DMS79 treated with DMSO at 0.1 percent for 48 hours (cell line): ENCODE measurements around the gene GPRASP3.
A peak's percentile ranks its signal among the peaks of the same experiment; 100 is the strongest.

ENCODE experiments used
- DNase-seq: peaks from one replicate; lab custom pipeline; 2025; lab: John Stamatoyannopoulos, UW

Gene GPRASP3

DNA sequence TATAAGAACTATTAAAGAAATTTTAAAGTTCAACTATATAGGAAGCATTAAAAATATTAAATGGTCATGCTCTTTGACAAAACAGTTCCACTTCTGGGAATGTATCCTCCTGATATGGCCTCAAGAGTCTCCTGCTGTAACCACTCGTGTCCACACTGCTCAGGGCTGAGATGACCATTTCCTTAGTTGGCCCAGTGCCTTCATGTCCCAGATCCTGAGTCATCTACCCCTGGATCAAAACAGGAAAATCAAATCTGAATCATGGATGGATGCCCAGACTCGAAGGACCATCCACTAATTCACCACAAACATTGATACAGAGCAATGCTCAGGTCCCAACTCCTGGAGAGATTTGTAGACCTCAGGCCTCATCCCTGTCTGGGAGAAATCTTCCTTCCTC lies 44.7 kb downstream of the GPRASP3 start:
- no peak for DNase-seq

DNA sequence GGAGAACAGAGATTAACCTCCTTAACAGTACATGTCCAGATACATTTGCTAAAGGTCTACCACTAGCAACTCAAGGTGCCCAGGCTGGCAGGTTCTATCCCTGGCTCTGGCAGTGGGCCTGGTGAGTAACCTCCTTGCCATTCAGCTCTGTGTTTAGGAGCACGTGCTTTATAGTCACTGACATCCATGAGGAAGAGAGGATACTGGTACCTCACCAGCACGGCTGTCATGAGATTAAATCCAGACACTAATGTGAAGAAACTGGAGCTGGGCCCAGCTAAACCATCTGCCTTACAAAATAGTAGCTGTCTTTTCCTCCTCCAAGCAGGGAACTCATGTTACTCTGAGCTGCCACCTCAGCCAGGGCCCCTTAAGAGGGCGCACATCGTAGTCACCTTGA lies 45.3 kb downstream of the GPRASP3 start:
- DNase-seq, result no peak

DNA sequence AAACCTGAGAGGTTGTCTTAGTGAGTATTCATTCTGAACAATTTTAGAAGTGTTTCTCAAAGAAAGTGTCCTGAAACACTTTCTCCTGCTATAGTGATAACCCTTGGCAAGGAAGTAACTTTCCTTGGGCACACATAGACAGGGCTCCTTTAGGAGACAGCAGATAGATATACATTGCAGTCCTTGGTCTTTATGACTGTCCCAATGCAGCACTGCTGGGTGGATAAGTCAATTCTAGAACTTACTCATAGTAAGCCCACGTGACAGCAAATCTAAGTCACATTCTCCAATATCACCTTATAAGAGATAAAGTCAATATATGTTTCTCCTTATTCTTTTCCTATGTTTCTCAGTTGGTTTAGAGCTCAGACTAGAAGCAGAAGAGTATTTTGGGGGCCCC lies 46.7 kb downstream of the GPRASP3 start:
- no peak for DNase-seq

DNA sequence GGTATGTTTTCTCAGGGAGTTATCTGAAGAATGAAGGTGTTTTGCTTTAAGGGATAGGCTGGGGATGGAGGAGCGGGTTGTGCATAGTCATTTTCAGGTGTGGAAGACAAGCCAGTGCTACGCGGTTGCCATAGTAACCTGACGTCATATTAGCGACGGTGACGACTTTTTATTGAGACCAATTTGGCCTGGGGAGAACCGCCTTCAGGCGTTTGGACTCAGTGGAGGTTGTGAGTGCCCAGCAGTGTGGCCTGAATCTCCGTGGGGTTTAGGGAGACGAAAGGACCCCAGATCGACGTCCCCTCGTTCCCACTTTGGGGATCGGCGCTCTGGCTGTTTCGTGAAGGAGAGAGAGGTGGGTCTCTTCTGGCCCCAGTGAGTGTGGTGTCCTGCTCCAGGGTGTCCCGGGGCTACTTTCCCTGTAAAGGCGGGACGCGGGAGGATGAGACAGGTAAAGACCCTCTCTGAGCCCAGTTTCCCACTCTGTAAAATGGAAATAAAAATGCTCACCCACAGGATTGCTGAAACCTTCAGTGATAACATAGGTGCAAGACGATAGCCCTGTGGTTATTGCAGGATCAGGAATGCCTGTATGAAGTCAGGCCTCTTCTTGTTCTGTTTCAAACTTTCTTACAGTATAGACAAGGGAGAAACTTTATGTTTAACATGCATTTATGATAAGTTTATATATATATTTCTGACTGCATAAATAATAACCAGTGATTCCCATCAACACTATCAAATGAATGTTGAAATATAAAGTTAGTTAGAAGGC lies 48.6 kb downstream of the GPRASP3 start:
- DNase-seq, result peak; percentile 68
